ENCODE results near the gene STX5.

STX5 gene

GRCh38 chr11:62811659-62812058 lies 20.2 kb downstream of the STX5 start:
- H3K27ac ChIP-seq (ENCODE audit: low read length) = no peak overlapping the region
- H3K27me3 ChIP-seq (ENCODE audit: insufficient read depth, low read length) = no peaks in the 10 kb centered on the region
- H3K4me1 ChIP-seq (ENCODE audit: insufficient read depth, low read length) = no peaks in the 10 kb centered on the region
- H3K9ac ChIP-seq (ENCODE audit: low read depth, low read length) = no peak overlapping the region
- H3K36me3 ChIP-seq (ENCODE audit: insufficient read depth, low read depth, low read length) = no peaks in the 10 kb centered on the region
- no peaks in the 10 kb centered on the region for H3K9me3 ChIP-seq (ENCODE audit: insufficient read depth, low read depth, low read length)
- no peak overlapping the region for H3K4me3 ChIP-seq (ENCODE audit: low read length)

- Histone ChIP-seq H3K9me3 (ENCODE audit: insufficient read depth, low read depth, low read length) (no peaks in the 10 kb centered on the region), H3K4me3 (ENCODE audit: low read length) (no peak overlapping the region), H3K27me3 (ENCODE audit: insufficient read depth, low read length) (no peaks in the 10 kb centered on the region), H3K36me3 (ENCODE audit: insufficient read depth, low read depth, low read length) (no peaks in the 10 kb centered on the region), H3K9ac (ENCODE audit: low read depth, low read length) (no peak overlapping the region), H3K4me1 (ENCODE audit: insufficient read depth, low read length) (no peaks in the 10 kb centered on the region), H3K27ac (ENCODE audit: low read length) (no peak overlapping the region)
These were observed 21.1 kb downstream of the STX5 start for GRCh38 chr11:62810748-62811147.

GRCh38 chr11:62806611-62807121 lies 25.2 kb downstream of the STX5 start:
- no peak overlapping the region for H3K27ac ChIP-seq (ENCODE audit: low read length)
- H3K4me1 ChIP-seq (ENCODE audit: insufficient read depth, low read length) = 0 out of 2 replicates have a peak, but pooled peaks cover 2% of the 10 kb centered on the region
- no peaks in the 10 kb centered on the region for H3K9me3 ChIP-seq (ENCODE audit: insufficient read depth, low read depth, low read length)
- no peaks in the 10 kb centered on the region for H3K27me3 ChIP-seq (ENCODE audit: insufficient read depth, low read length)
- H3K36me3 ChIP-seq (ENCODE audit: insufficient read depth, low read depth, low read length) = peaks cover 20% of the 10 kb centered on the region
- no peak overlapping the region; the same call in 1 of the 2 replicates for H3K9ac ChIP-seq (ENCODE audit: low read depth, low read length)
- H3K4me3 ChIP-seq (ENCODE audit: low read length) = peak overlapping the region; percentile 95

- Histone ChIP-seq H3K4me1 (ENCODE audit: insufficient read depth, low read length) (0 out of 2 replicates have a peak, but pooled peaks cover 2% of the 10 kb centered on the region), H3K36me3 (ENCODE audit: insufficient read depth, low read depth, low read length) (peaks cover 26% of the 10 kb centered on the region), H3K4me3 (ENCODE audit: low read length) (peak overlapping the region; percentile 95), H3K27me3 (ENCODE audit: insufficient read depth, low read length) (no peaks in the 10 kb centered on the region), H3K9ac (ENCODE audit: low read depth, low read length) (peak overlapping the region; percentile 92), H3K9me3 (ENCODE audit: insufficient read depth, low read depth, low read length) (no peaks in the 10 kb centered on the region), H3K27ac (ENCODE audit: low read length) (peak overlapping the region; percentile 87)
These were observed 25.9 kb downstream of the STX5 start for GRCh38 chr11:62805961-62806441.

GRCh38 chr11:62805076-62805892 lies 26.6 kb downstream of the STX5 start, which contains the start of gene NXF1:
Gene NXF1 (minus strand): TSS chr11:62805440. CDS start chr11:62805356, 84 bp downstream.
- peak within 1 kb of the TSS; percentile 87 for H3K27ac ChIP-seq (ENCODE audit: low read length)
- no peaks in the 10 kb centered on the region for H3K9me3 ChIP-seq (ENCODE audit: insufficient read depth, low read depth, low read length)
- H3K36me3 ChIP-seq (ENCODE audit: insufficient read depth, low read depth, low read length) = peaks cover 34% of the 10 kb centered on the region
- H3K4me1 ChIP-seq (ENCODE audit: insufficient read depth, low read length) = 0 out of 2 replicates have a peak, but pooled peaks cover 2% of the 10 kb centered on the region
- peak within 1 kb of the TSS; percentile 92 for H3K9ac ChIP-seq (ENCODE audit: low read depth, low read length)
- H3K27me3 ChIP-seq (ENCODE audit: insufficient read depth, low read length) = no peaks in the 10 kb centered on the region
- H3K4me3 ChIP-seq (ENCODE audit: low read length) = peak within 1 kb of the TSS; percentile 95

GRCh38 chr11:62804310-62805075 lies 27.4 kb downstream of the STX5 start:
- no peaks in the 10 kb centered on the region for H3K9me3 ChIP-seq (ENCODE audit: insufficient read depth, low read depth, low read length)
- H3K27me3 ChIP-seq (ENCODE audit: insufficient read depth, low read length) = no peaks in the 10 kb centered on the region
- peak overlapping the region; percentile 95 for H3K4me3 ChIP-seq (ENCODE audit: low read length)
- no peak overlapping the region for H3K27ac ChIP-seq (ENCODE audit: low read length)
- peak overlapping the region; percentile 86 for H3K9ac ChIP-seq (ENCODE audit: low read depth, low read length)
- peaks cover 42% of the 10 kb centered on the region for H3K36me3 ChIP-seq (ENCODE audit: insufficient read depth, low read depth, low read length)
- H3K4me1 ChIP-seq (ENCODE audit: insufficient read depth, low read length) = 0 out of 2 replicates have a peak, but pooled peaks cover 2% of the 10 kb centered on the region

GRCh38 chr11:62801071-62801470 lies 30.8 kb downstream of the STX5 start:
- H3K4me3 ChIP-seq (ENCODE audit: low read length) = no peak overlapping the region
- peaks cover 76% of the 10 kb centered on the region for H3K36me3 ChIP-seq (ENCODE audit: insufficient read depth, low read depth, low read length)

GRCh38 chr11:62799486-62799885 lies 32.4 kb downstream of the STX5 start:
- Histone ChIP-seq H3K9ac (ENCODE audit: low read depth, low read length) (no peak overlapping the region), H3K4me1 (ENCODE audit: insufficient read depth, low read length) (0 out of 2 replicates have a peak, but pooled peaks cover 2% of the 10 kb centered on the region), H3K27ac (ENCODE audit: low read length) (no peak overlapping the region), H3K27me3 (ENCODE audit: insufficient read depth, low read length) (no peaks in the 10 kb centered on the region), H3K4me3 (ENCODE audit: low read length) (no peak overlapping the region), H3K9me3 (ENCODE audit: insufficient read depth, low read depth, low read length) (no peaks in the 10 kb centered on the region), H3K36me3 (ENCODE audit: insufficient read depth, low read depth, low read length) (peaks cover 92% of the 10 kb centered on the region)

More at GRCh38 chr11:62801071-62801470, 30.8 kb downstream of the STX5 start:
- H3K9me3 ChIP-seq (ENCODE audit: insufficient read depth, low read depth, low read length) = no peaks in the 10 kb centered on the region
- H3K27ac ChIP-seq (ENCODE audit: low read length) = no peak overlapping the region
- no peak overlapping the region for H3K9ac ChIP-seq (ENCODE audit: low read depth, low read length)
- H3K4me1 ChIP-seq (ENCODE audit: insufficient read depth, low read length) = 0 out of 2 replicates have a peak, but pooled peaks cover 2% of the 10 kb centered on the region
- H3K27me3 ChIP-seq (ENCODE audit: insufficient read depth, low read length) = no peaks in the 10 kb centered on the region

GRCh38 chr11:62796281-62796680 lies 35.6 kb downstream of the STX5 start:
- H3K27ac ChIP-seq (ENCODE audit: low read length) = no peak overlapping the region
- no peaks in the 10 kb centered on the region for H3K4me1 ChIP-seq (ENCODE audit: insufficient read depth, low read length)
- no peak overlapping the region for H3K9ac ChIP-seq (ENCODE audit: low read depth, low read length)
- H3K4me3 ChIP-seq (ENCODE audit: low read length) = no peak overlapping the region
- H3K27me3 ChIP-seq (ENCODE audit: insufficient read depth, low read length) = no peaks in the 10 kb centered on the region
- H3K36me3 ChIP-seq (ENCODE audit: insufficient read depth, low read depth, low read length) = peaks cover 89% of the 10 kb centered on the region
- H3K9me3 ChIP-seq (ENCODE audit: insufficient read depth, low read depth, low read length) = no peaks in the 10 kb centered on the region

GRCh38 chr11:62794201-62794775 lies 37.6 kb downstream of the STX5 start:
- peaks cover 84% of the 10 kb centered on the region for H3K36me3 ChIP-seq (ENCODE audit: insufficient read depth, low read depth, low read length)
- no peak overlapping the region for H3K4me3 ChIP-seq (ENCODE audit: low read length)
- no peaks in the 10 kb centered on the region for H3K4me1 ChIP-seq (ENCODE audit: insufficient read depth, low read length)
- no peaks in the 10 kb centered on the region for H3K27me3 ChIP-seq (ENCODE audit: insufficient read depth, low read length)
- no peak overlapping the region for H3K9ac ChIP-seq (ENCODE audit: low read depth, low read length)
- H3K9me3 ChIP-seq (ENCODE audit: insufficient read depth, low read depth, low read length) = no peaks in the 10 kb centered on the region
- H3K27ac ChIP-seq (ENCODE audit: low read length) = no peak overlapping the region

GRCh38 chr11:62792202-62792575 lies 39.7 kb downstream of the STX5 start:
- no peak overlapping the region for H3K27ac ChIP-seq (ENCODE audit: low read length)
- H3K27me3 ChIP-seq (ENCODE audit: insufficient read depth, low read length) = no peaks in the 10 kb centered on the region
- no peaks in the 10 kb centered on the region for H3K9me3 ChIP-seq (ENCODE audit: insufficient read depth, low read depth, low read length)
- peaks cover 70% of the 10 kb centered on the region for H3K36me3 ChIP-seq (ENCODE audit: insufficient read depth, low read depth, low read length)
- H3K4me3 ChIP-seq (ENCODE audit: low read length) = peak overlapping the region; percentile 93; the same call in 1 of the 2 replicates
- H3K4me1 ChIP-seq (ENCODE audit: insufficient read depth, low read length) = no peaks in the 10 kb centered on the region
- peak overlapping the region; percentile 96; the same call in 1 of the 2 replicates for H3K9ac ChIP-seq (ENCODE audit: low read depth, low read length)
